Cardiac fibroblast (primary cell): ENCODE results near the gene LRP1B.

Source experiments
- DNase-seq, 2 donors: peaks; one replicate each; pipeline versions ENCODE4 v3.0.0 to v3.0.0-alpha.2; 2010; ENCODE audit warnings: low read depth in 2 of 2
- H3K4me3 ChIP-seq, 2 donors: replicated peaks in 1 of 2; 1 replicate in 1 of 2; 2 replicates in 1 of 2; pipeline ENCODE4 v1.5.1; 2011; ENCODE audit warnings: low read depth in 2 of 2, low read length in 2 of 2, mild to moderate bottlenecking in 2 of 2, moderate library complexity in 1 of 2
- TF ChIP-seq, protein P1 (sequence below): IDR thresholded peaks from one replicate; pipeline ENCODE4 v1.5.1; 2011; ENCODE audit warnings: low read depth, mild to moderate bottlenecking, low read length, inconsistent platforms

The LRP1B gene

DNA sequence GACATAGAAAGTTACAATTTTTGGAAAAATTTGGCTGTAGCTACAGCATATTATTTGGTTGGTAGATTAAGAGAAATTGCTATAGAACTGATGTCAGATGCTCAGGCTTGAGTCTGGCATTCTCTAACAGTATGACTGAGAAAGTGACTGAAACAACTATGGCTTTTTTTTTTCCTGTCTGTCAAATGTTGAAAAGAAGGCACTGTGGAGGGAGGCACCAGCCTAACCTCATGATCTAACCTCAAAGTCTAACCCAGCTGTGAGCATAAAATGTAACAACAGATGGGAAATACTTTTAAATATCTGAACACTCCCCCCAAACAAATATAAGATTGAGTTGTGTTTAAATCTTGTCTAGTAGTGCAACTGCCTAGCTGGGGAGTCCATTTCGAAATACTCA lies 629.1 kb downstream of the LRP1B start:
- DNase-seq, result no peak
- TF ChIP-seq, protein P1, sequence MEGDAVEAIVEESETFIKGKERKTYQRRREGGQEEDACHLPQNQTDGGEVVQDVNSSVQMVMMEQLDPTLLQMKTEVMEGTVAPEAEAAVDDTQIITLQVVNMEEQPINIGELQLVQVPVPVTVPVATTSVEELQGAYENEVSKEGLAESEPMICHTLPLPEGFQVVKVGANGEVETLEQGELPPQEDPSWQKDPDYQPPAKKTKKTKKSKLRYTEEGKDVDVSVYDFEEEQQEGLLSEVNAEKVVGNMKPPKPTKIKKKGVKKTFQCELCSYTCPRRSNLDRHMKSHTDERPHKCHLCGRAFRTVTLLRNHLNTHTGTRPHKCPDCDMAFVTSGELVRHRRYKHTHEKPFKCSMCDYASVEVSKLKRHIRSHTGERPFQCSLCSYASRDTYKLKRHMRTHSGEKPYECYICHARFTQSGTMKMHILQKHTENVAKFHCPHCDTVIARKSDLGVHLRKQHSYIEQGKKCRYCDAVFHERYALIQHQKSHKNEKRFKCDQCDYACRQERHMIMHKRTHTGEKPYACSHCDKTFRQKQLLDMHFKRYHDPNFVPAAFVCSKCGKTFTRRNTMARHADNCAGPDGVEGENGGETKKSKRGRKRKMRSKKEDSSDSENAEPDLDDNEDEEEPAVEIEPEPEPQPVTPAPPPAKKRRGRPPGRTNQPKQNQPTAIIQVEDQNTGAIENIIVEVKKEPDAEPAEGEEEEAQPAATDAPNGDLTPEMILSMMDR, result no peak
- H3K4me3 ChIP-seq, result no peak overlapping the region

- DNase-seq, result no peak
- TF ChIP-seq, protein P1, result no peak
- no peak overlapping the region for H3K4me3 ChIP-seq
Observed at GRCh38 chr2:141499123-141499522, 631.7 kb downstream of the LRP1B start.

DNA sequence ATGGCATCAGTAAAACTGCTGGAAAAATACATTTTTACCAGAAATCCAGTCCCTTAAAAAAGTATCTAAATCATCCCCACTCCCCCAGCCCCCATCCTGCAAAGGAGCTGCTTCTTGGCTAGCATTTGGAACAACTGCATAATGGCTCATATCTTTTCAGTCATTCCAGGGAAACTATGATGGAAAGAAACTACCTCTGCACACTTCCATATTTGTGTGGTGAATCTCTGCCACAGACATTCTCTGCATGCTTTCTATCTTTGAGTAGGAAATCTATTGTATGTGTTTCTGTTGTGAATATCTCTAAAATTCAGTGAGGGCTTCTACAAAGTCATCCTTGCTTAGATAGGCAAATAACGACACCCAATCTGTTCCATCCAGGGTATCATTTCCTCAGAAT lies 632.3 kb downstream of the LRP1B start:
- no peak overlapping the region for H3K4me3 ChIP-seq
- DNase-seq, result no peak
- TF ChIP-seq, protein P1, result no peak

DNA sequence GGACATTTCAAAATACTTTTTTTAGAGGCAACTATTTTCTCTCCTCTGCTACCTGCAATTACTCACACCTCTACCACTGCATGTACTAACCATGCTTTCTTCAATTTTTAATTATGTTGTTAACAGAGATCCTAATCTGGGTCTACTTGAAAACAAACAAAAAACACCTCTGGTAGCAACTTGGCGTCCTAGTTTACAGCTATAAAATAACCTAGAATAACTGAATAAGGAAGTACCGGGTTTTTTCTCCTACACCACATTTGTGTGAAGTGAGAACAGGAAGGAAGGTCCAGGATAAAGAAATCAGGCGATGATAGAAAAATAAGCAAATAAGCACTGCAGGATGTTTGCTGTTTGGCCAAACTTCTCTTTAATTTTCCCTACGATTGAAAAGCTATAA lies 633.5 kb downstream of the LRP1B start:
- no peak overlapping the region for H3K4me3 ChIP-seq
- no peak for DNase-seq
- TF ChIP-seq, protein P1, result no peak

DNA sequence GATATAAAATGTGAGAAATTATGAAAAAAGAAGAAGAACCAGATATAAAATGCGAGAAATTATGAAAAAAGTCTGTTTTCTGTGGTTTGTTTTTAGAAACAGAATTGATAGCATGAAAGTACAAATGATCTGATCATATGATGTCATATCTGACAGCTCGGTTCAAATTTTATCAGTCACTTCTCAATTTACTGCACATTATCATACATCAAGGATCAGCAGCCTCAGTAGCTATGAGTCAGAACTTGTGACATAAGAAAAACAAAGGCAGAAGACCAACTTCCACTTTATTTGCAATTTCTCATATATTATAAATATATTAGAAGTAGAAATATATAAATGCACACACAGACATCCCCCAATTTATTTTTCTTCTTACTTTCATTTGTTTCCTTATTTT lies 634.0 kb downstream of the LRP1B start:
- no peak overlapping the region for H3K4me3 ChIP-seq
- no peak for DNase-seq
- TF ChIP-seq, protein P1, result no peak

GRCh38 chr2:141493936-141494335 lies 636.9 kb downstream of the LRP1B start:
- no peak for DNase-seq
- TF ChIP-seq, protein P1, result no peak

GRCh38 chr2:141492816-141493215 lies 638.0 kb downstream of the LRP1B start:
- TF ChIP-seq, protein P1, result no peak

More at GRCh38 chr2:141493936-141494335, 636.9 kb downstream of the LRP1B start:
- H3K4me3 ChIP-seq, result no peak overlapping the region

More at GRCh38 chr2:141492816-141493215, 638.0 kb downstream of the LRP1B start:
- DNase-seq, result no peak
- no peak overlapping the region for H3K4me3 ChIP-seq
